C4-2B (cell line): ENCODE data around the gene OSBPL3.

Experiments used
- H3K27ac ChIP-seq: fragments of 450-650 bp; 2 replicates; pipeline ENCODE4 v1.5.1; 2017
- CTCF ChIP-seq: fragments of 450-650 bp; conservative IDR thresholded peaks from 2 replicates; pipeline ENCODE4 v1.5.1; 2017; ENCODE audit warnings: mild to moderate bottlenecking
- ZFX ChIP-seq: fragments of 450-650 bp; IDR thresholded peaks from 2 replicates; pipeline ENCODE4 v1.6.1; 2017

The OSBPL3 gene

GRCh38 chr7:24917510-24918239 lies 62.3 kb downstream of the OSBPL3 start:
- TF ChIP-seq CTCF (no peak), ZFX (no peak)
- no peak overlapping the region for H3K27ac ChIP-seq

- no peak for TF ChIP-seq ZFX
- TF ChIP-seq CTCF = no peak
- H3K27ac ChIP-seq = no peak overlapping the region
Measured at GRCh38 chr7:24916463-24917040, 63.4 kb downstream of the OSBPL3 start.

- no peak overlapping the region for H3K27ac ChIP-seq
- no peak for TF ChIP-seq ZFX
- TF ChIP-seq CTCF = no peak
Measured at GRCh38 chr7:24914465-24914859, 65.5 kb downstream of the OSBPL3 start.

GRCh38 chr7:24913801-24914464 lies 66.0 kb downstream of the OSBPL3 start:
- no peak overlapping the region for H3K27ac ChIP-seq
- TF ChIP-seq ZFX = no peak
- TF ChIP-seq CTCF = no peak

GRCh38 chr7:24912874-24913514 lies 67.0 kb downstream of the OSBPL3 start:
- TF ChIP-seq CTCF (no peak), ZFX (no peak)
- no peak overlapping the region for H3K27ac ChIP-seq

- no peak overlapping the region for H3K27ac ChIP-seq
- TF ChIP-seq ZFX (no peak), CTCF (no peak)
Measured at GRCh38 chr7:24912424-24912823, 67.6 kb downstream of the OSBPL3 start.

- H3K27ac ChIP-seq = no peak overlapping the region
- TF ChIP-seq ZFX (no peak), CTCF (no peak)
Measured at GRCh38 chr7:24911213-24911603, 68.8 kb downstream of the OSBPL3 start.
